ENCODE results near the gene CEACAM21. TPM values are rescaled to one million over a fixed set of nuclear protein-coding genes. Genes with fewer than 3 reads are reported as not detected.

The CEACAM21 gene
- total RNA-seq, 1 experiment from 2014 or later, result 0.25 TPM

DNA sequence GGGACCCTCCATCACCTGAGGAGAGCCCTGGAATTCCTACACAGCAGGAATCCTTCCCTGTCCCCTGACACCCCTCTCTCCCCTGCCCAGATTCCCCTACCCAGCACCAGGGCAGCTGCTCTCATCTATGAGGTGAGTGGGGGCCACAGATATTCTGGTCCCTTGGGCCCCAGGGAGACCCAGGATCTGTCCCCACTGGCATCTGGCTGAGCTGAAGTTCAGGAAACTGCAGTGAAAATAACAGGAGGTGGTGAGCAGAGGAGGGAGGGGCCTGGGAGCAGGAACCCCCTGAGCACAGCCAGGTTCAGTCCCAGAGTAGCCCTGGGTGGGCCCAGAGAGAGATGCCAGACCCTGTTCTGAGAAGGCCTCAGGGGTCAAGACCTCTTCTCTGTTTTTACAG is 10.1 kb downstream of the CEACAM21 start:
- TF ChIP-seq ZBTB33 (IDR thresholded peaks at IDR 0.05; ENCODE audit: extremely low read depth, insufficient replicate concordance, low read length) (no peak), CBX3 (IDR thresholded peaks at IDR 0.05; ENCODE audit: low read depth) (no peak)
- no TSS peak for BruUV-seq (replicated peaks)
- Histone ChIP-seq H3K9me3 (ENCODE audit: control insufficient read depth in 1 of 2, insufficient read depth in 1 of 2, low read depth in 1 of 2, low read length in 2 of 2) (peaks cover 0 to 6% of the 10 kb centered on the region in 2 experiments; a peak in 2 of 4 replicates), H2AFZ (ENCODE audit: low read depth, low read length, poor library complexity, severe bottlenecking) (no peak overlapping the region), H3K9ac (ENCODE audit: low read length) (no peak overlapping the region), H3K4me3 (replicated peaks in 1 of 2; ENCODE audit: low read depth in 1 of 2, low read length in 2 of 2) (no peak overlapping the region), H3K4me1 (ENCODE audit: control insufficient read depth in 1 of 2, insufficient read depth in 2 of 2, low read length in 2 of 2) (no peaks in the 10 kb centered on the region), H3K79me2 (ENCODE audit: insufficient read depth, low read length) (no peaks in the 10 kb centered on the region), H3K27me3 (ENCODE audit: insufficient read depth, low read length) (0 out of 2 replicates have a peak, but pooled peaks cover 4% of the 10 kb centered on the region), H4K20me1 (ENCODE audit: insufficient read depth) (no peaks in the 10 kb centered on the region), H3K4me2 (ENCODE audit: low read length) (no peak overlapping the region), H3K27ac (ENCODE audit: low read depth, low read length) (no peak overlapping the region), H3K36me3 (ENCODE audit: control insufficient read depth in 1 of 2, insufficient read depth in 2 of 2, low read length in 2 of 2) (no peaks in the 10 kb centered on the region), H3K9me2 (ENCODE audit: insufficient read depth) (no peaks in the 10 kb centered on the region)
- DNase-seq (ENCODE audit: low read depth, low spot score), result no peak
- no peak for ATAC-seq
- CTCF ChIA-PET, result no interaction called here
- RAD21 ChIA-PET (ENCODE audit: low non-redundant PET in 1 of 2, low total read pairs in 2 of 2, uncharacterized antibody in 2 of 2, unreplicated experiment in 2 of 2), result no interaction called here
- POLR2A ChIA-PET, result no interaction called here
- intact Hi-C loops (cut with micrococcal nuclease), result no loop called here

DNA sequence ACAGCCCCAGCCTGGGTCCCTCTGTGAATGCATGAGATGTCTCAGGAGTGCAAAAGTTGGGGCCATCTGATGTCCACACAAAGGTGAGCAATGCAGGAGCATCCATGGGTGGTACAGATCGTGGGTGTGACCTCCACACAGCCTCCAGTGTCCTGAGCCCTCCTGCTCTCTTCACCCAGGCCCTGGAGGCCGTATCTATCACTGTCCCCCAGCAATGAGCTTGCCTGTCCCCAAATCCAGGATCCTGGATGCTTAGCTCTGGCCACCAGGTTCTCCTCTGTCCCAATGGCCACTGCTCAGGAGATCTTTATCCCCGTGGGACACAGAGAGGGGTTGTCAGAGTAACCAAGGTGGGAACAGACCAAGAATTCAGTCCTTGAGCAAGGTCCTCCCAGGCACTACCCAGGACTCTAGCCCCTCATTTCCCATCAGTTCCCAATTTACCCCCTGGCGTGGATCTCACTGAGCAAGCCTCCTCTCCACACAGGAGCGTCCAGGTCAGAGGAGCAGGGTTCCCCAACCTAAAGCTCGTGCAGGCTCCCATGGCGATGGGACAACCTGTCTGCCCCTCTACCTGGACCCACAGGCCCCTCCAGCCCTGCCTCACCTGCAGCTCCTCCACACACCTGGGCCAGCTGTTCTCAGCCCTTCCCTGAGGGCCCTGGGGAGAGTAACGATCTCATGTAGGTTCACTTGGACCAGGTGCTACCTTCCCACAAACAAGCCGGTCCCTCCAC is 11.3 kb downstream of the CEACAM21 start:
- peaks cover 0 to 4% of the 10 kb centered on the region in 2 experiments; a peak in 2 of 4 replicates for H3K9me3 ChIP-seq (ENCODE audit: control insufficient read depth in 1 of 2, insufficient read depth in 1 of 2, low read depth in 1 of 2, low read length in 2 of 2)
- DNase-seq (ENCODE audit: low read depth, low spot score) (no peak), ATAC-seq (no peak)
- H3K27ac ChIP-seq (ENCODE audit: low read depth, low read length), result no peak overlapping the region
- no peaks in the 10 kb centered on the region for H3K79me2 ChIP-seq (ENCODE audit: insufficient read depth, low read length)
- no peak overlapping the region for H3K4me3 ChIP-seq (replicated peaks in 1 of 2; ENCODE audit: low read depth in 1 of 2, low read length in 2 of 2)
- CTCF ChIA-PET, result interaction anchor here (1.5 kb wide), 1 partner anchor 10 kb away, joined by 5 read pairs; no protein-coding TSS in a partner anchor
- 0 out of 2 replicates have a peak, but pooled peaks cover 4% of the 10 kb centered on the region for H3K27me3 ChIP-seq (ENCODE audit: insufficient read depth, low read length)
- intact Hi-C loops (cut with micrococcal nuclease), result no loop called here
- H3K9ac ChIP-seq (ENCODE audit: low read length), result no peak overlapping the region
- POLR2A ChIA-PET, result no interaction called here
- H4K20me1 ChIP-seq (ENCODE audit: insufficient read depth), result no peaks in the 10 kb centered on the region
- H3K9me2 ChIP-seq (ENCODE audit: insufficient read depth), result no peaks in the 10 kb centered on the region
- H3K36me3 ChIP-seq (ENCODE audit: control insufficient read depth in 1 of 2, insufficient read depth in 2 of 2, low read length in 2 of 2), result no peaks in the 10 kb centered on the region
- no peaks in the 10 kb centered on the region for H3K4me1 ChIP-seq (ENCODE audit: control insufficient read depth in 1 of 2, insufficient read depth in 2 of 2, low read length in 2 of 2)
- no peak overlapping the region for H2AFZ ChIP-seq (ENCODE audit: low read depth, low read length, poor library complexity, severe bottlenecking)
- RAD21 ChIA-PET (ENCODE audit: low non-redundant PET in 1 of 2, low total read pairs in 2 of 2, uncharacterized antibody in 2 of 2, unreplicated experiment in 2 of 2), result no interaction called here
- H3K4me2 ChIP-seq (ENCODE audit: low read length), result no peak overlapping the region
- BruUV-seq (replicated peaks), result no TSS peak
- TF ChIP-seq YY1 (IDR thresholded peaks at IDR 0.05; ENCODE audit: extremely low read depth, insufficient replicate concordance, low read depth, low read length) (no peak), TCF7L2 (IDR thresholded peaks at IDR 0.05; ENCODE audit: borderline replicate concordance, extremely low read depth, insufficient read depth, insufficient read length) (no peak), JUND (IDR thresholded peaks at IDR 0.05) (no peak), ZFX (IDR thresholded peaks at IDR 0.05) (no peak), REST (IDR thresholded peaks at IDR 0.05; ENCODE audit: low read depth) (no peak), EZH2 (IDR thresholded peaks at IDR 0.05) (no peak), SIN3A (IDR thresholded peaks at IDR 0.05; ENCODE audit: low read depth) (no peak), POLR2AphosphoS5 (IDR thresholded peaks at IDR 0.05; ENCODE audit: low read depth, low read length) (no peak)
- TF ChIP-seq, protein P1, sequence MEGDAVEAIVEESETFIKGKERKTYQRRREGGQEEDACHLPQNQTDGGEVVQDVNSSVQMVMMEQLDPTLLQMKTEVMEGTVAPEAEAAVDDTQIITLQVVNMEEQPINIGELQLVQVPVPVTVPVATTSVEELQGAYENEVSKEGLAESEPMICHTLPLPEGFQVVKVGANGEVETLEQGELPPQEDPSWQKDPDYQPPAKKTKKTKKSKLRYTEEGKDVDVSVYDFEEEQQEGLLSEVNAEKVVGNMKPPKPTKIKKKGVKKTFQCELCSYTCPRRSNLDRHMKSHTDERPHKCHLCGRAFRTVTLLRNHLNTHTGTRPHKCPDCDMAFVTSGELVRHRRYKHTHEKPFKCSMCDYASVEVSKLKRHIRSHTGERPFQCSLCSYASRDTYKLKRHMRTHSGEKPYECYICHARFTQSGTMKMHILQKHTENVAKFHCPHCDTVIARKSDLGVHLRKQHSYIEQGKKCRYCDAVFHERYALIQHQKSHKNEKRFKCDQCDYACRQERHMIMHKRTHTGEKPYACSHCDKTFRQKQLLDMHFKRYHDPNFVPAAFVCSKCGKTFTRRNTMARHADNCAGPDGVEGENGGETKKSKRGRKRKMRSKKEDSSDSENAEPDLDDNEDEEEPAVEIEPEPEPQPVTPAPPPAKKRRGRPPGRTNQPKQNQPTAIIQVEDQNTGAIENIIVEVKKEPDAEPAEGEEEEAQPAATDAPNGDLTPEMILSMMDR (IDR thresholded peaks at IDR 0.05 in 2 of 3, conservative IDR thresholded peaks at IDR 0.05 in 1 of 3; ENCODE audit: borderline replicate concordance in 1 of 3, insufficient read depth in 1 of 3, low read depth in 2 of 3, low read length in 2 of 3), result no peak
